ENCODE measurements around the gene XKR3. TPM values are rescaled to one million over a fixed set of nuclear protein-coding genes. Genes with fewer than 3 reads are reported as not detected.
"Not testable (repeated sequence)": the region's sequence is repeated elsewhere in the genome, so short reads cannot be mapped to it uniquely, and the experiment has no call there.

The XKR3 gene
- total RNA-seq, 1 donor from 2014 or later: not detected

- Mint-ChIP-seq H3K36me3 (ENCODE audit: low read depth, unreplicated experiment) (no peaks in the 10 kb centered on the region), H3K9me3 (ENCODE audit: unreplicated experiment) (no peaks in the 10 kb centered on the region)
- FAIRE-seq: no peak
Measured at GRCh38 chr22:16777284-16777924, 47.8 kb downstream of the XKR3 start.

GRCh38 chr22:16776080-16776479 is 49.1 kb downstream of the XKR3 start:
- DNase-seq (ENCODE audit: low read depth): no peak
- no peak overlapping the region for H3K4me3 Mint-ChIP-seq (ENCODE audit: unreplicated experiment)
- Histone ChIP-seq H3K36me3 (ENCODE audit: insufficient read depth, low read length) (no peaks in the 10 kb centered on the region), H3K4me1 (ENCODE audit: insufficient read depth, low read length) (no peaks in the 10 kb centered on the region), H3K9me3 (ENCODE audit: insufficient read depth, low read depth, low read length) (peaks cover 3% of the 10 kb centered on the region), H3K9ac (ENCODE audit: low read length) (no peak overlapping the region), H3K4me2 (ENCODE audit: low read length) (no peak overlapping the region), H3K27me3 (ENCODE audit: insufficient read depth, low read length) (no peaks in the 10 kb centered on the region), H3K27ac (ENCODE audit: low read depth, low read length) (no peak overlapping the region), H3K79me2 (ENCODE audit: insufficient read depth, low read length) (no peaks in the 10 kb centered on the region), H3K4me3 (ENCODE audit: insufficient read depth, low read depth, low read length) (no peak overlapping the region), H2AFZ (ENCODE audit: low read depth, low read length) (no peak overlapping the region), H4K20me1 (ENCODE audit: insufficient read depth, low read length) (no peaks in the 10 kb centered on the region)
- TF ChIP-seq CTCF (IDR thresholded peaks at IDR 0.05; ENCODE audit: insufficient read depth, low read depth, low read length) (no peak), EZH2 (IDR thresholded peaks at IDR 0.05; ENCODE audit: insufficient read depth, low read length) (no peak)
- H3K27ac Mint-ChIP-seq (ENCODE audit: unreplicated experiment): no peak overlapping the region
- FAIRE-seq: no peak
- H3K4me1 Mint-ChIP-seq (ENCODE audit: low read depth, unreplicated experiment): peaks cover 4% of the 10 kb centered on the region
- H3K27me3 Mint-ChIP-seq (ENCODE audit: low read depth, unreplicated experiment): no peaks in the 10 kb centered on the region
- no peaks in the 10 kb centered on the region for H3K36me3 Mint-ChIP-seq (ENCODE audit: low read depth, unreplicated experiment)
- H3K9me3 Mint-ChIP-seq (ENCODE audit: unreplicated experiment): no peaks in the 10 kb centered on the region

More at GRCh38 chr22:16777284-16777924, 47.8 kb downstream of the XKR3 start:
- no peaks in the 10 kb centered on the region for H3K27me3 Mint-ChIP-seq (ENCODE audit: low read depth, unreplicated experiment)
- Histone ChIP-seq H4K20me1 (ENCODE audit: insufficient read depth, low read length) (no peaks in the 10 kb centered on the region), H3K27me3 (ENCODE audit: insufficient read depth, low read length) (no peaks in the 10 kb centered on the region), H3K79me2 (ENCODE audit: insufficient read depth, low read length) (no peaks in the 10 kb centered on the region), H3K27ac (ENCODE audit: low read depth, low read length) (no peak overlapping the region), H3K4me3 (ENCODE audit: insufficient read depth, low read depth, low read length) (no peak overlapping the region), H3K36me3 (ENCODE audit: insufficient read depth, low read length) (no peaks in the 10 kb centered on the region), H2AFZ (ENCODE audit: low read depth, low read length) (no peak overlapping the region), H3K4me2 (ENCODE audit: low read length) (no peak overlapping the region), H3K9ac (ENCODE audit: low read length) (no peak overlapping the region), H3K4me1 (ENCODE audit: insufficient read depth, low read length) (no peaks in the 10 kb centered on the region), H3K9me3 (ENCODE audit: insufficient read depth, low read depth, low read length) (peaks cover 3% of the 10 kb centered on the region)
- DNase-seq (ENCODE audit: low read depth): no peak
- TF ChIP-seq CTCF (IDR thresholded peaks at IDR 0.05; ENCODE audit: insufficient read depth, low read depth, low read length) (no peak), EZH2 (IDR thresholded peaks at IDR 0.05; ENCODE audit: insufficient read depth, low read length) (no peak)
- H3K4me3 Mint-ChIP-seq (ENCODE audit: unreplicated experiment): no peak overlapping the region
- H3K4me1 Mint-ChIP-seq (ENCODE audit: low read depth, unreplicated experiment): peaks cover 4% of the 10 kb centered on the region
- H3K27ac Mint-ChIP-seq (ENCODE audit: unreplicated experiment): no peak overlapping the region

GRCh38 chr22:16774911-16775500 is 50.2 kb downstream of the XKR3 start:
- H2AFZ ChIP-seq (ENCODE audit: low read depth, low read length): no peak overlapping the region
- FAIRE-seq: no peak
- no peak overlapping the region for H3K4me3 Mint-ChIP-seq (ENCODE audit: unreplicated experiment)
- no peak overlapping the region for H3K4me3 ChIP-seq (ENCODE audit: insufficient read depth, low read depth, low read length)
- H3K9ac ChIP-seq (ENCODE audit: low read length): no peak overlapping the region
- no peak overlapping the region for H3K4me2 ChIP-seq (ENCODE audit: low read length)
- H3K36me3 ChIP-seq (ENCODE audit: insufficient read depth, low read length): no peaks in the 10 kb centered on the region
- H3K27me3 Mint-ChIP-seq (ENCODE audit: low read depth, unreplicated experiment): no peaks in the 10 kb centered on the region
- H3K9me3 Mint-ChIP-seq (ENCODE audit: unreplicated experiment): no peaks in the 10 kb centered on the region
- peaks cover 4% of the 10 kb centered on the region for H3K4me1 Mint-ChIP-seq (ENCODE audit: low read depth, unreplicated experiment)
- peaks cover 3% of the 10 kb centered on the region for H3K9me3 ChIP-seq (ENCODE audit: insufficient read depth, low read depth, low read length)
- DNase-seq (ENCODE audit: low read depth): no peak
- H3K4me1 ChIP-seq (ENCODE audit: insufficient read depth, low read length): no peaks in the 10 kb centered on the region
- H3K27ac Mint-ChIP-seq (ENCODE audit: unreplicated experiment): no peak overlapping the region
- H4K20me1 ChIP-seq (ENCODE audit: insufficient read depth, low read length): no peaks in the 10 kb centered on the region
- H3K79me2 ChIP-seq (ENCODE audit: insufficient read depth, low read length): no peaks in the 10 kb centered on the region
- no peak for TF ChIP-seq EZH2 (IDR thresholded peaks at IDR 0.05; ENCODE audit: insufficient read depth, low read length)
- H3K27ac ChIP-seq (ENCODE audit: low read depth, low read length): no peak overlapping the region
- no peaks in the 10 kb centered on the region for H3K36me3 Mint-ChIP-seq (ENCODE audit: low read depth, unreplicated experiment)
- H3K27me3 ChIP-seq (ENCODE audit: insufficient read depth, low read length): no peaks in the 10 kb centered on the region

- H3K9ac ChIP-seq (ENCODE audit: low read length); H3K4me1 Mint-ChIP-seq (ENCODE audit: low read depth, unreplicated experiment); H3K27ac ChIP-seq (ENCODE audit: low read depth, low read length); H3K27me3 Mint-ChIP-seq (ENCODE audit: low read depth, unreplicated experiment); H3K27ac Mint-ChIP-seq (ENCODE audit: unreplicated experiment); H3K79me2 ChIP-seq (ENCODE audit: insufficient read depth, low read length); H4K20me1 ChIP-seq (ENCODE audit: insufficient read depth, low read length); H3K9me3 Mint-ChIP-seq (ENCODE audit: unreplicated experiment); H3K27me3 ChIP-seq (ENCODE audit: insufficient read depth, low read length); FAIRE-seq; H3K9me3 ChIP-seq (ENCODE audit: insufficient read depth, low read depth, low read length); H3K4me1 ChIP-seq (ENCODE audit: insufficient read depth, low read length); H3K36me3 ChIP-seq (ENCODE audit: insufficient read depth, low read length); H3K36me3 Mint-ChIP-seq (ENCODE audit: low read depth, unreplicated experiment); H3K4me3 ChIP-seq (ENCODE audit: insufficient read depth, low read depth, low read length); H3K4me3 Mint-ChIP-seq (ENCODE audit: unreplicated experiment); DNase-seq (ENCODE audit: low read depth); H2AFZ ChIP-seq (ENCODE audit: low read depth, low read length); H3K4me2 ChIP-seq (ENCODE audit: low read length): not testable (repeated sequence)
Measured at GRCh38 chr22:16771569-16771968, 53.6 kb downstream of the XKR3 start.
